H1 (cell line): ENCODE measurements around the gene WDR54. TPM values are rescaled to one million over a fixed set of nuclear protein-coding genes. Genes with fewer than 3 reads are reported as not detected.

Source experiments
- ASH2L ChIP-seq: fragments of 200-600, 300-600 bp; sonication (generic); IDR thresholded peaks from one replicate; pipeline ENCODE4 v1.7.1; 2017; ENCODE audit warnings: low read length
- ATF2 ChIP-seq: IDR thresholded peaks from 2 replicates; pipeline ENCODE4 v1.6.1; 2012; ENCODE audit warnings: low read length, inconsistent platforms
- ATF3 ChIP-seq: IDR thresholded peaks from 2 replicates; pipeline ENCODE4 v1.6.1; 2011; ENCODE audit warnings: low read depth, mild to moderate bottlenecking, low read length; ENCODE audit not compliant: insufficient read depth
- BRCA1 ChIP-seq: IDR thresholded peaks from 2 replicates; pipeline ENCODE4 v1.6.1; 2012; ENCODE audit warnings: low read depth, low read length, improper control_type of control experiment
- CREB1 ChIP-seq: IDR thresholded peaks from 2 replicates; pipeline ENCODE4 v1.6.1; 2012; ENCODE audit warnings: inconsistent platforms
- CTBP2 ChIP-seq: IDR thresholded peaks from 2 replicates; pipeline ENCODE4 v1.7.0; 2011; ENCODE audit warnings: borderline replicate concordance, mild to moderate bottlenecking, moderate library complexity, mixed read lengths, low read length; ENCODE audit not compliant: insufficient read depth, insufficient read length
- EGR1 ChIP-seq: IDR thresholded peaks from 2 replicates; pipeline ENCODE4 v1.6.1; 2011; ENCODE audit warnings: low read depth, low read length, borderline replicate concordance
- HDAC6 ChIP-seq: IDR thresholded peaks from one replicate; pipeline ENCODE4 v1.7.1; 2012; ENCODE audit warnings: low read depth, mild to moderate bottlenecking, inconsistent platforms, low read length, moderate library complexity
- JUN ChIP-seq: IDR thresholded peaks from 2 replicates; pipeline ENCODE4 v1.6.1; 2011; ENCODE audit warnings: low read depth, mild to moderate bottlenecking, improper control_type of control experiment, low read length
- JUND ChIP-seq: IDR thresholded peaks from 2 replicates; pipeline ENCODE4 v1.6.1; 2011; ENCODE audit warnings: mild to moderate bottlenecking, improper control_type of control experiment, low read length
- KDM1A ChIP-seq: fragments of 200-600, 300-600 bp; sonication (generic); IDR thresholded peaks from 2 replicates; pipeline ENCODE4 v1.7.1; 2016; ENCODE audit warnings: mild to moderate bottlenecking, low read length, borderline replicate concordance
- NRF1 ChIP-seq: IDR thresholded peaks from 2 replicates; pipeline ENCODE4 v1.6.1; 2011; ENCODE audit warnings: mild to moderate bottlenecking, low read depth, low read length, improper control_type of control experiment
- POLR2A ChIP-seq, 2 experiments: IDR thresholded peaks; 1 replicate in 1 of 2; 2 replicates in 1 of 2; pipeline ENCODE4 v1.6.1; 2011; ENCODE audit warnings: low read depth in 2 of 2, low read length in 2 of 2, mild to moderate bottlenecking in 2 of 2; ENCODE audit errors: control extremely low read depth in 1 of 2
- RBBP5 ChIP-seq: IDR thresholded peaks from 2 replicates; pipeline ENCODE4 v1.7.1; 2012; ENCODE audit warnings: low read depth, mild to moderate bottlenecking, inconsistent platforms, low read length, moderate library complexity, borderline replicate concordance
- RNF2 ChIP-seq: fragments of 200-900, 300-1000 bp; sonication (generic); IDR thresholded peaks from 2 replicates; pipeline ENCODE4 v1.7.1; 2016; ENCODE audit warnings: borderline replicate concordance, low read depth, mild to moderate bottlenecking, antibody characterized with exemption, low read length; ENCODE audit not compliant: poor library complexity, severe bottlenecking; ENCODE audit errors: missing control alignments
- SAP30 ChIP-seq: fragments of 300-600 bp; sonication (generic); IDR thresholded peaks from 2 replicates; pipeline ENCODE4 v1.7.1; 2012; ENCODE audit warnings: low read length, moderate library complexity, mild to moderate bottlenecking, inconsistent platforms; ENCODE audit not compliant: insufficient read depth, insufficient replicate concordance
- SIN3A ChIP-seq, 2 experiments: IDR thresholded peaks in 1 of 2; conservative IDR thresholded peaks in 1 of 2; 2 replicates each; pipeline ENCODE4 v1.6.1; 2011 to 2012; ENCODE audit warnings: low read length in 2 of 2, improper control_type of control experiment in 1 of 2, low read depth in 1 of 2, mild to moderate bottlenecking in 1 of 2
- SIRT6 ChIP-seq: IDR thresholded peaks from one replicate; pipeline ENCODE4 v1.7.1; 2012; ENCODE audit warnings: low read length, inconsistent platforms
- SP4 ChIP-seq: IDR thresholded peaks from 2 replicates; pipeline ENCODE4 v1.6.1; 2012; ENCODE audit warnings: low read length, inconsistent platforms
- TAF1 ChIP-seq: IDR thresholded peaks from 2 replicates; pipeline ENCODE4 v1.6.1; 2011; ENCODE audit warnings: mild to moderate bottlenecking, low read depth, low read length
- TEAD4 ChIP-seq: IDR thresholded peaks from 2 replicates; pipeline ENCODE4 v1.6.1; 2012; ENCODE audit warnings: low read depth, low read length, inconsistent platforms, mixed read lengths
- ZNF274 ChIP-seq: IDR thresholded peaks from 2 replicates; pipeline ENCODE4 v1.7.0; 2012; ENCODE audit warnings: low read length, borderline replicate concordance; ENCODE audit errors: extremely low read depth
- polyA plus RNA-seq, 7 experiments: library from polyadenylated mRNA; depleted of rRNA in 3 of 7; stranded (reverse) in 5 of 7; unstranded in 2 of 7; fragments of >200 nt in 5 of 7; fragments of 200-250 nt in 2 of 7; gene quantifications; 1 replicate in 5 of 7; 2 replicates in 1 of 7; 4 replicates in 1 of 7; pipeline versions ENCODE4 v1.2.1 to v1.2.3, GENCODE V29; 2011 to 2013; ENCODE audit warnings: missing spikeins in 2 of 7, mixed read lengths in 2 of 7
- total RNA-seq: library from RNA; stranded (reverse); fragmentation: NEBNext Ultra II Directional; extraction: Animal tissue kit (Norgen Biotek cat#: 25700); gene quantifications from 2 replicates; pipeline ENCODE4 v1.2.1, GENCODE V29; 2021

The WDR54 gene
- total and polyA plus RNA-seq, 2 of the 8 experiments (the other 6 are each of a cell fraction or from before 2014, with no cell fraction given): 41.6 to 125 TPM

GRCh38 chr2:74441690-74442482, 20.4 kb downstream of the WDR54 start, which contains the start of gene RTKN (continued):
- no peak for TF ChIP-seq CTBP2
- TF ChIP-seq ATF2: no peak
- no peak for TF ChIP-seq RNF2
- TF ChIP-seq JUND: no peak
- TF ChIP-seq JUN: no peak
- TF ChIP-seq BRCA1: no peak
- TF ChIP-seq NRF1: no peak
- no peak for TF ChIP-seq SAP30
- TF ChIP-seq ZNF274: no peak
- TF ChIP-seq ATF3: no peak
- peak; percentile 43 to 52; a peak in 1 of 4 replicates for TF ChIP-seq SIN3A (conservative IDR thresholded peaks at IDR 0.05 in 1 of 2, IDR thresholded peaks at IDR 0.05 in 1 of 2; ENCODE audit: low read depth in 1 of 2, low read length in 2 of 2)
- TF ChIP-seq POLR2A (IDR thresholded peaks at IDR 0.05; ENCODE audit: control extremely low read depth in 1 of 2, low read depth in 2 of 2, low read length in 2 of 2): peak in 1 of 2 experiments; percentile 88; a peak in 2 of 3 replicates
- peak; percentile 99 for TF ChIP-seq ASH2L
- TF ChIP-seq SP4: peak; percentile 64; the same call in 1 of the 2 replicates
- peak; percentile 82 for TF ChIP-seq TAF1
- TF ChIP-seq SIRT6: no peak
- TF ChIP-seq RBBP5: peak; percentile 71
- peak; percentile 22 for TF ChIP-seq CREB1
- peak; percentile 87 for TF ChIP-seq EGR1
- TF ChIP-seq HDAC6: no peak
- TF ChIP-seq TEAD4: no peak
- no peak for TF ChIP-seq KDM1A
